Measurements from ENCODE around the gene IL37. TPM values are rescaled to one million over a fixed set of nuclear protein-coding genes. Genes with fewer than 3 reads are reported as not detected.

IL37 gene
- total and polyA plus RNA-seq, 2 experiments from 2014 or later = not detected

DNA sequence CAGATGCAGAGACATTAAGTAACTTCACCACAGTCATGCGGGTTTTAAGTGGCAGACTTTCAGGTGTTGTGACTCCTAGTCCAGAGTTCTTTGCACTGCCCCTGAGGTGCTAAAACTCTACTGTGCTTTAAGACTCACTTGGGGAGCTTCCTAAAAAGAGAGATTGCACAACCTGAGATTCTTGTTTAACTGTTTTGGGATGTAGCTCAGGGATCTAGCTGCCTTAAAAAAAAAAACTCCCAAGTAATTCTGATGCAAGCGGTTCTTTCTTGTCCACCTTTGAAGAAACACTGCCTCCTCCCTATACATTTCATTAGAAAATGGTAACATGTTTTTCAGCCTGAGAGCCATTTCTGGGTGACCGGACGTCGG is 13.0 kb downstream of the IL37 start:
- Histone ChIP-seq H3K27ac (ENCODE audit: low read depth) (no peak overlapping the region), H3K4me1 (ENCODE audit: insufficient read depth) (no peaks in the 10 kb centered on the region), H2AFZ (no peak overlapping the region), H3K27me3 (ENCODE audit: insufficient read depth) (no peaks in the 10 kb centered on the region), H3K4me2 (no peak overlapping the region), H3F3A (replicated peaks; ENCODE audit: low read depth) (no peaks in the 10 kb centered on the region), H3K4me3 (no peak overlapping the region), H3K79me2 (replicated peaks; ENCODE audit: insufficient read depth) (no peaks in the 10 kb centered on the region), H3K36me3 (ENCODE audit: insufficient read depth) (no peaks in the 10 kb centered on the region), H4K20me1 (replicated peaks; ENCODE audit: insufficient read depth) (no peaks in the 10 kb centered on the region), H3K9me2 (ENCODE audit: insufficient read depth) (peaks cover 8% of the 10 kb centered on the region; the same call in 1 of the 2 replicates)
- no peak for DNase-seq (ENCODE audit: low spot score)
- Mint-ChIP-seq H3K27ac (no peak overlapping the region), H3K9me3 (peaks cover 9% of the 10 kb centered on the region), H3K36me3 (ENCODE audit: low read depth) (no peaks in the 10 kb centered on the region; the same call in 2 of the 3 replicates), H3K4me1 (peaks cover 4% of the 10 kb centered on the region), H3K27me3 (ENCODE audit: insufficient read depth, low read depth, poor library complexity) (no peaks in the 10 kb centered on the region), H3K4me3 (no peak overlapping the region)
- TF ChIP-seq ZNF114 (CRISPR knock-in tag; IDR thresholded peaks at IDR 0.05) = no peak
- no peak for TF ChIP-seq EZH2phosphoT487 (IDR thresholded peaks at IDR 0.05; ENCODE audit: unreplicated experiment)
- TF ChIP-seq, protein P1, sequence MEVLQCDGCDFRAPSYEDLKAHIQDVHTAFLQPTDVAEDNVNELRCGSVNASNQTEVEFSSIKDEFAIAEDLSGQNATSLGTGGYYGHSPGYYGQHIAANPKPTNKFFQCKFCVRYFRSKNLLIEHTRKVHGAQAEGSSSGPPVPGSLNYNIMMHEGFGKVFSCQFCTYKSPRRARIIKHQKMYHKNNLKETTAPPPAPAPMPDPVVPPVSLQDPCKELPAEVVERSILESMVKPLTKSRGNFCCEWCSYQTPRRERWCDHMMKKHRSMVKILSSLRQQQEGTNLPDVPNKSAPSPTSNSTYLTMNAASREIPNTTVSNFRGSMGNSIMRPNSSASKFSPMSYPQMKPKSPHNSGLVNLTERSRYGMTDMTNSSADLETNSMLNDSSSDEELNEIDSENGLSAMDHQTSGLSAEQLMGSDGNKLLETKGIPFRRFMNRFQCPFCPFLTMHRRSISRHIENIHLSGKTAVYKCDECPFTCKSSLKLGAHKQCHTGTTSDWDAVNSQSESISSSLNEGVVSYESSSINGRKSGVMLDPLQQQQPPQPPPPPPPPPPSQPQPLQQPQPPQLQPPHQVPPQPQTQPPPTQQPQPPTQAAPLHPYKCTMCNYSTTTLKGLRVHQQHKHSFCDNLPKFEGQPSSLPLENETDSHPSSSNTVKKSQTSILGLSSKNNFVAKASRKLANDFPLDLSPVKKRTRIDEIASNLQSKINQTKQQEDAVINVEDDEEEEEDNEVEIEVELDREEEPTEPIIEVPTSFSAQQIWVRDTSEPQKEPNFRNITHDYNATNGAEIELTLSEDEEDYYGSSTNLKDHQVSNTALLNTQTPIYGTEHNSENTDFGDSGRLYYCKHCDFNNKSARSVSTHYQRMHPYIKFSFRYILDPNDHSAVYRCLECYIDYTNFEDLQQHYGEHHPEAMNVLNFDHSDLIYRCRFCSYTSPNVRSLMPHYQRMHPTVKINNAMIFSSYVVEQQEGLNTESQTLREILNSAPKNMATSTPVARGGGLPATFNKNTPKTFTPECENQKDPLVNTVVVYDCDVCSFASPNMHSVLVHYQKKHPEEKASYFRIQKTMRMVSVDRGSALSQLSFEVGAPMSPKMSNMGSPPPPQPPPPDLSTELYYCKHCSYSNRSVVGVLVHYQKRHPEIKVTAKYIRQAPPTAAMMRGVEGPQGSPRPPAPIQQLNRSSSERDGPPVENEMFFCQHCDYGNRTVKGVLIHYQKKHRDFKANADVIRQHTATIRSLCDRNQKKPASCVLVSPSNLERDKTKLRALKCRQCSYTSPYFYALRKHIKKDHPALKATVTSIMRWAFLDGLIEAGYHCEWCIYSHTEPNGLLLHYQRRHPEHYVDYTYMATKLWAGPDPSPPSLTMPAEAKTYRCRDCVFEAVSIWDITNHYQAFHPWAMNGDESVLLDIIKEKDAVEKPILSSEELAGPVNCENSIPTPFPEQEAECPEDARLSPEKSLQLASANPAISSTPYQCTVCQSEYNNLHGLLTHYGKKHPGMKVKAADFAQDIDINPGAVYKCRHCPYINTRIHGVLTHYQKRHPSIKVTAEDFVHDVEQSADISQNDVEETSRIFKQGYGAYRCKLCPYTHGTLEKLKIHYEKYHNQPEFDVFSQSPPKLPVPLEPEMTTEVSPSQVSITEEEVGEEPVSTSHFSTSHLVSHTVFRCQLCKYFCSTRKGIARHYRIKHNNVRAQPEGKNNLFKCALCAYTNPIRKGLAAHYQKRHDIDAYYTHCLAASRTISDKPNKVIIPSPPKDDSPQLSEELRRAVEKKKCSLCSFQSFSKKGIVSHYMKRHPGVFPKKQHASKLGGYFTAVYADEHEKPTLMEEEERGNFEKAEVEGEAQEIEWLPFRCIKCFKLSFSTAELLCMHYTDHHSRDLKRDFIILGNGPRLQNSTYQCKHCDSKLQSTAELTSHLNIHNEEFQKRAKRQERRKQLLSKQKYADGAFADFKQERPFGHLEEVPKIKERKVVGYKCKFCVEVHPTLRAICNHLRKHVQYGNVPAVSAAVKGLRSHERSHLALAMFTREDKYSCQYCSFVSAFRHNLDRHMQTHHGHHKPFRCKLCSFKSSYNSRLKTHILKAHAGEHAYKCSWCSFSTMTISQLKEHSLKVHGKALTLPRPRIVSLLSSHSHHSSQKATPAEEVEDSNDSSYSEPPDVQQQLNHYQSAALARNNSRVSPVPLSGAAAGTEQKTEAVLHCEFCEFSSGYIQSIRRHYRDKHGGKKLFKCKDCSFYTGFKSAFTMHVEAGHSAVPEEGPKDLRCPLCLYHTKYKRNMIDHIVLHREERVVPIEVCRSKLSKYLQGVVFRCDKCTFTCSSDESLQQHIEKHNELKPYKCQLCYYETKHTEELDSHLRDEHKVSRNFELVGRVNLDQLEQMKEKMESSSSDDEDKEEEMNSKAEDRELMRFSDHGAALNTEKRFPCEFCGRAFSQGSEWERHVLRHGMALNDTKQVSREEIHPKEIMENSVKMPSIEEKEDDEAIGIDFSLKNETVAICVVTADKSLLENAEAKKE (CRISPR knock-in tag; IDR thresholded peaks at IDR 0.05) = no peak
- TF ChIP-seq JUNB (IDR thresholded peaks at IDR 0.05; ENCODE audit: unreplicated experiment) = no peak
- TF ChIP-seq, protein P2, sequence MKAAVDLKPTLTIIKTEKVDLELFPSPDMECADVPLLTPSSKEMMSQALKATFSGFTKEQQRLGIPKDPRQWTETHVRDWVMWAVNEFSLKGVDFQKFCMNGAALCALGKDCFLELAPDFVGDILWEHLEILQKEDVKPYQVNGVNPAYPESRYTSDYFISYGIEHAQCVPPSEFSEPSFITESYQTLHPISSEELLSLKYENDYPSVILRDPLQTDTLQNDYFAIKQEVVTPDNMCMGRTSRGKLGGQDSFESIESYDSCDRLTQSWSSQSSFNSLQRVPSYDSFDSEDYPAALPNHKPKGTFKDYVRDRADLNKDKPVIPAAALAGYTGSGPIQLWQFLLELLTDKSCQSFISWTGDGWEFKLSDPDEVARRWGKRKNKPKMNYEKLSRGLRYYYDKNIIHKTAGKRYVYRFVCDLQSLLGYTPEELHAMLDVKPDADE (IDR thresholded peaks at IDR 0.05) = no peak
- no peak for TF ChIP-seq CREB1 (CRISPR knock-in tag; IDR thresholded peaks at IDR 0.05; ENCODE audit: low read depth)
- TF ChIP-seq ZNF331 (CRISPR knock-in tag; IDR thresholded peaks at IDR 0.05; ENCODE audit: low read depth) = no peak
- TF ChIP-seq EZH2 (IDR thresholded peaks at IDR 0.05; ENCODE audit: low read depth, unreplicated experiment) = no peak
- TF ChIP-seq, protein P3, sequence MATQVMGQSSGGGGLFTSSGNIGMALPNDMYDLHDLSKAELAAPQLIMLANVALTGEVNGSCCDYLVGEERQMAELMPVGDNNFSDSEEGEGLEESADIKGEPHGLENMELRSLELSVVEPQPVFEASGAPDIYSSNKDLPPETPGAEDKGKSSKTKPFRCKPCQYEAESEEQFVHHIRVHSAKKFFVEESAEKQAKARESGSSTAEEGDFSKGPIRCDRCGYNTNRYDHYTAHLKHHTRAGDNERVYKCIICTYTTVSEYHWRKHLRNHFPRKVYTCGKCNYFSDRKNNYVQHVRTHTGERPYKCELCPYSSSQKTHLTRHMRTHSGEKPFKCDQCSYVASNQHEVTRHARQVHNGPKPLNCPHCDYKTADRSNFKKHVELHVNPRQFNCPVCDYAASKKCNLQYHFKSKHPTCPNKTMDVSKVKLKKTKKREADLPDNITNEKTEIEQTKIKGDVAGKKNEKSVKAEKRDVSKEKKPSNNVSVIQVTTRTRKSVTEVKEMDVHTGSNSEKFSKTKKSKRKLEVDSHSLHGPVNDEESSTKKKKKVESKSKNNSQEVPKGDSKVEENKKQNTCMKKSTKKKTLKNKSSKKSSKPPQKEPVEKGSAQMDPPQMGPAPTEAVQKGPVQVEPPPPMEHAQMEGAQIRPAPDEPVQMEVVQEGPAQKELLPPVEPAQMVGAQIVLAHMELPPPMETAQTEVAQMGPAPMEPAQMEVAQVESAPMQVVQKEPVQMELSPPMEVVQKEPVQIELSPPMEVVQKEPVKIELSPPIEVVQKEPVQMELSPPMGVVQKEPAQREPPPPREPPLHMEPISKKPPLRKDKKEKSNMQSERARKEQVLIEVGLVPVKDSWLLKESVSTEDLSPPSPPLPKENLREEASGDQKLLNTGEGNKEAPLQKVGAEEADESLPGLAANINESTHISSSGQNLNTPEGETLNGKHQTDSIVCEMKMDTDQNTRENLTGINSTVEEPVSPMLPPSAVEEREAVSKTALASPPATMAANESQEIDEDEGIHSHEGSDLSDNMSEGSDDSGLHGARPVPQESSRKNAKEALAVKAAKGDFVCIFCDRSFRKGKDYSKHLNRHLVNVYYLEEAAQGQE (IDR thresholded peaks at IDR 0.05; ENCODE audit: unreplicated experiment) = no peak
- no peak for TF ChIP-seq NANOG (IDR thresholded peaks at IDR 0.05; ENCODE audit: borderline replicate concordance)
- no peak for TF ChIP-seq POLR2AphosphoS5 (IDR thresholded peaks at IDR 0.05; ENCODE audit: low read depth)
- TF ChIP-seq, protein P4, sequence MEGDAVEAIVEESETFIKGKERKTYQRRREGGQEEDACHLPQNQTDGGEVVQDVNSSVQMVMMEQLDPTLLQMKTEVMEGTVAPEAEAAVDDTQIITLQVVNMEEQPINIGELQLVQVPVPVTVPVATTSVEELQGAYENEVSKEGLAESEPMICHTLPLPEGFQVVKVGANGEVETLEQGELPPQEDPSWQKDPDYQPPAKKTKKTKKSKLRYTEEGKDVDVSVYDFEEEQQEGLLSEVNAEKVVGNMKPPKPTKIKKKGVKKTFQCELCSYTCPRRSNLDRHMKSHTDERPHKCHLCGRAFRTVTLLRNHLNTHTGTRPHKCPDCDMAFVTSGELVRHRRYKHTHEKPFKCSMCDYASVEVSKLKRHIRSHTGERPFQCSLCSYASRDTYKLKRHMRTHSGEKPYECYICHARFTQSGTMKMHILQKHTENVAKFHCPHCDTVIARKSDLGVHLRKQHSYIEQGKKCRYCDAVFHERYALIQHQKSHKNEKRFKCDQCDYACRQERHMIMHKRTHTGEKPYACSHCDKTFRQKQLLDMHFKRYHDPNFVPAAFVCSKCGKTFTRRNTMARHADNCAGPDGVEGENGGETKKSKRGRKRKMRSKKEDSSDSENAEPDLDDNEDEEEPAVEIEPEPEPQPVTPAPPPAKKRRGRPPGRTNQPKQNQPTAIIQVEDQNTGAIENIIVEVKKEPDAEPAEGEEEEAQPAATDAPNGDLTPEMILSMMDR (conservative IDR thresholded peaks at IDR 0.05; ENCODE audit: low read depth in 2 of 2) = no peak
- TF ChIP-seq STAT1 (IDR thresholded peaks at IDR 0.05; ENCODE audit: unreplicated experiment) = no peak
- no peak for ATAC-seq
